Esophagus squamous epithelium (tissue), 4 donors: ENCODE results near the gene DGKB.

ENCODE experiments used
- CTCF ChIP-seq, 6 experiments: fragments of 450-650 bp in 4 of 6; fragments of 200-600 bp in 2 of 6; sonication (generic) in 2 of 6; IDR thresholded peaks; one replicate each; pipeline ENCODE4 v1.5.1; 2016 to 2019; ENCODE audit warnings: antibody characterized with exemption in 6 of 6, mild to moderate bottlenecking in 4 of 6, moderate library complexity in 4 of 6
- POLR2A ChIP-seq, 4 donors: fragments of 450-650 bp; IDR thresholded peaks; one replicate each; pipeline ENCODE4 v1.6.1; 2017; ENCODE audit warnings: antibody characterized with exemption in 4 of 4, mild to moderate bottlenecking in 4 of 4, moderate library complexity in 3 of 4

GRCh38 chr7:14836571-14837189, 65.9 kb downstream of the DGKB start:
- TF ChIP-seq POLR2A (IDR thresholded peaks at IDR 0.05) (no peak), CTCF (IDR thresholded peaks at IDR 0.05) (no peak)
